ENCODE data around the gene POC5. TPM values are rescaled to one million over a fixed set of nuclear protein-coding genes. Genes with fewer than 3 reads are reported as not detected.

The POC5 gene
- total and polyA plus RNA-seq, 2 of the 4 experiments (the other 2 are of a cell fraction), result 6.6 to 12.9 TPM

- Histone ChIP-seq H3K23ac (ENCODE audit: low read depth, low read length) (no peak overlapping the region), H3K56ac (ENCODE audit: extremely low read depth, insufficient read depth, low read length) (no peak overlapping the region), H2BK5ac (ENCODE audit: low read depth, low read length, poor library complexity, severe bottlenecking) (no peak overlapping the region), H3K4me2 (ENCODE audit: low read depth, low read length) (no peak overlapping the region), H3K14ac (replicated peaks; ENCODE audit: low read depth, low read length) (no peak overlapping the region), H2BK15ac (ENCODE audit: low read depth, low read length) (no peak overlapping the region), H2BK20ac (ENCODE audit: low read depth, low read length) (no peak overlapping the region), H2AFZ (replicated peaks; ENCODE audit: low read length, poor library complexity) (no peak overlapping the region), H4K5ac (ENCODE audit: low read depth, low read length) (no peak overlapping the region), H3K9me3 (ENCODE audit: control insufficient read depth, insufficient read depth, low read length) (no peaks in the 10 kb centered on the region), H3K4ac (ENCODE audit: low read depth, low read length) (no peak overlapping the region), H4K91ac (ENCODE audit: insufficient read depth, low read depth, low read length) (no peak overlapping the region), H3K4me1 (ENCODE audit: control insufficient read depth, insufficient read depth, low read length) (no peaks in the 10 kb centered on the region), H3K9me1 (ENCODE audit: insufficient read depth, low read length) (no peaks in the 10 kb centered on the region), H2BK120ac (ENCODE audit: low read depth, low read length) (no peak overlapping the region), H4K20me1 (ENCODE audit: insufficient read depth, low read length) (no peaks in the 10 kb centered on the region), H4K8ac (ENCODE audit: low read depth in 2 of 2, low read length in 2 of 2) (no peak overlapping the region), H3K27me3 (ENCODE audit: control insufficient read depth, insufficient read depth, low read length) (no peaks in the 10 kb centered on the region), H3K27ac (ENCODE audit: insufficient read depth, low read length) (no peak overlapping the region), H3K9ac (ENCODE audit: low read depth, low read length) (no peak overlapping the region), H3K4me3 (ENCODE audit: insufficient read depth, low read depth, low read length) (no peak overlapping the region), H3K36me3 (ENCODE audit: control insufficient read depth, insufficient read depth, low read length) (no peaks in the 10 kb centered on the region), H2AK5ac (ENCODE audit: low read depth, low read length) (no peak overlapping the region), H2AK9ac (replicated peaks; ENCODE audit: low read depth, low read length, poor library complexity) (no peak overlapping the region), H3K79me1 (ENCODE audit: low read depth in 1 of 2, low read length in 2 of 2) (no peaks in the 10 kb centered on the region), H3K18ac (ENCODE audit: low read depth, low read length) (no peak overlapping the region)
- ChIA-PET POLR2A (ENCODE audit: unreplicated experiment) (no interaction called here), CTCF (no interaction called here)
- TF ChIP-seq MAZ (IDR thresholded peaks at IDR 0.05; ENCODE audit: borderline replicate concordance, low read depth, low read length) (no peak), RCOR1 (IDR thresholded peaks at IDR 0.05; ENCODE audit: insufficient replicate concordance, low read length) (no peak), ELK1 (IDR thresholded peaks at IDR 0.05; ENCODE audit: borderline replicate concordance, low read depth, low read length) (no peak), RFX5 (IDR thresholded peaks at IDR 0.05; ENCODE audit: low read depth, low read length) (no peak), CHD1 (IDR thresholded peaks at IDR 0.05; ENCODE audit: low read depth, low read length) (no peak), USF2 (IDR thresholded peaks at IDR 0.05; ENCODE audit: low read depth, low read length) (no peak), SMC3 (IDR thresholded peaks at IDR 0.05; ENCODE audit: low read depth, low read length) (no peak), FOS (IDR thresholded peaks at IDR 0.05; ENCODE audit: low read depth, low read length) (no peak), MXI1 (IDR thresholded peaks at IDR 0.05; ENCODE audit: borderline replicate concordance, low read depth, low read length) (no peak), CTCF (conservative IDR thresholded peaks at IDR 0.05; ENCODE audit: low read depth, low read length) (no peak), CEBPB (IDR thresholded peaks at IDR 0.05; ENCODE audit: low read depth, low read length) (no peak), RAD21 (IDR thresholded peaks at IDR 0.05; ENCODE audit: low read length) (no peak), MAFK (IDR thresholded peaks at IDR 0.05; ENCODE audit: low read depth, low read length) (no peak), BHLHE40 (IDR thresholded peaks at IDR 0.05; ENCODE audit: low read depth, low read length) (no peak), NFE2L2 (IDR thresholded peaks at IDR 0.05; ENCODE audit: low read depth, low read length) (no peak), POLR2A (IDR thresholded peaks at IDR 0.05; ENCODE audit: low read depth, low read length) (no peak)
- DNase-seq (no peak), ATAC-seq (ENCODE audit: low read depth) (no peak)
- in situ Hi-C loops (cut with MboI; ENCODE audit: low sequenced_read_pairs) (no loop called here), intact Hi-C loops (cut with micrococcal nuclease) (no loop called here), dilution Hi-C loops (cut with HindIII; ENCODE audit: low sequenced_read_pairs, unreplicated experiment) (no loop called here)
- WGBS, 2 experiments (ENCODE audit: extremely low coverage in 2 of 2, insufficient read length in 1 of 2), result no CpG with 5 or more reads among the region's 4 CpGs
- no TSS peak for BruUV-seq (replicated peaks)
These were observed 35.9 kb upstream of the POC5 start for GRCh38 chr5:75753182-75753581.

Measured in IMR-90 (cell line).